Gastrocnemius medialis (tissue), 4 donors: Measurements from ENCODE around the gene EIF5AL1.

Source experiments
- POLR2A ChIP-seq, 2 donors: fragments of 450-650 bp; IDR thresholded peaks; one replicate each; pipeline ENCODE4 v1.6.1; 2017; ENCODE audit warnings: antibody characterized with exemption in 2 of 2, mild to moderate bottlenecking in 2 of 2, moderate library complexity in 2 of 2
- TF ChIP-seq, protein P1 (sequence below), 5 experiments: fragments of 450-650 bp in 3 of 5; fragments of 200-600 bp in 2 of 5; sonication (generic) in 2 of 5; IDR thresholded peaks in 4 of 5; conservative IDR thresholded peaks in 1 of 5; 1 replicate in 4 of 5; 2 replicates in 1 of 5; pipeline ENCODE4 v1.5.1; 2016 to 2019; ENCODE audit warnings: antibody characterized with exemption in 5 of 5, mild to moderate bottlenecking in 3 of 5, moderate library complexity in 3 of 5

DNA sequence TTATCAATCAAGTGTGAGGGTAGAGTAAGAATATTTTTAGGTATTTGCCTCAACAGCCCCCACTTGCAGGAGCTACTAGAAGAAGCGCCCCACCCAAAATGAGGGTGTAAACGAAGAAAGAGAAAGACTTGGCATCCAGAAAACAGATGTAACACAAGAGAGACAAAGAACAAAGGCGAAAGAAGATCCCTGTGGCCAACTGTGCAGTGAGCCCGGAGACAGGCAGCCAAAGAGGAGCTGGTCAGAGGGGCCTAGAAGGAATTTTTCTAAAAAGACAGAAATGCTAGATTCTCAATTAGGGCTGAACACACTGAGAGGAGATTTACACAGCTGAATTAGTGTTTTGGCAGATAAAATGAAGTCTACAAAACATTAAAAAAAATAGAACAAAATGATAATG, 29.6 kb upstream of the EIF5AL1 start:
- TF ChIP-seq, protein P1, sequence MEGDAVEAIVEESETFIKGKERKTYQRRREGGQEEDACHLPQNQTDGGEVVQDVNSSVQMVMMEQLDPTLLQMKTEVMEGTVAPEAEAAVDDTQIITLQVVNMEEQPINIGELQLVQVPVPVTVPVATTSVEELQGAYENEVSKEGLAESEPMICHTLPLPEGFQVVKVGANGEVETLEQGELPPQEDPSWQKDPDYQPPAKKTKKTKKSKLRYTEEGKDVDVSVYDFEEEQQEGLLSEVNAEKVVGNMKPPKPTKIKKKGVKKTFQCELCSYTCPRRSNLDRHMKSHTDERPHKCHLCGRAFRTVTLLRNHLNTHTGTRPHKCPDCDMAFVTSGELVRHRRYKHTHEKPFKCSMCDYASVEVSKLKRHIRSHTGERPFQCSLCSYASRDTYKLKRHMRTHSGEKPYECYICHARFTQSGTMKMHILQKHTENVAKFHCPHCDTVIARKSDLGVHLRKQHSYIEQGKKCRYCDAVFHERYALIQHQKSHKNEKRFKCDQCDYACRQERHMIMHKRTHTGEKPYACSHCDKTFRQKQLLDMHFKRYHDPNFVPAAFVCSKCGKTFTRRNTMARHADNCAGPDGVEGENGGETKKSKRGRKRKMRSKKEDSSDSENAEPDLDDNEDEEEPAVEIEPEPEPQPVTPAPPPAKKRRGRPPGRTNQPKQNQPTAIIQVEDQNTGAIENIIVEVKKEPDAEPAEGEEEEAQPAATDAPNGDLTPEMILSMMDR (IDR thresholded peaks at IDR 0.05 in 4 of 5, conservative IDR thresholded peaks at IDR 0.05 in 1 of 5): no peak
- TF ChIP-seq POLR2A (IDR thresholded peaks at IDR 0.05): no peak
